GM12878 (cell line): ENCODE measurements around the gene SLC38A1. TPM values are rescaled to one million over a fixed set of nuclear protein-coding genes. Genes with fewer than 3 reads are reported as not detected.

Source experiments
- ATF7 ChIP-seq: fragments of 450-650 bp; IDR thresholded peaks from 2 replicates; pipeline ENCODE4 v1.6.1; 2016; ENCODE audit warnings: low read depth, mild to moderate bottlenecking
- CBX3 ChIP-seq: fragments of 200-600 bp; sonication (generic); IDR thresholded peaks from 2 replicates; pipeline ENCODE4 v1.6.1; 2016; ENCODE audit warnings: low read depth, borderline replicate concordance
- CEBPB ChIP-seq, 2 experiments: fragments of 150-350 bp in 1 of 2; IDR thresholded peaks; 2 replicates each; pipeline ENCODE4 v1.6.1; 2012 to 2014; ENCODE audit warnings: low read depth in 2 of 2, low read length in 2 of 2, borderline replicate concordance in 1 of 2, inconsistent platforms in 1 of 2
- CUX1 ChIP-seq: IDR thresholded peaks from 2 replicates; pipeline ENCODE4 v1.6.1; 2012; ENCODE audit warnings: improper control_type of control experiment, low read depth, low read length; ENCODE audit not compliant: insufficient replicate concordance
- EP300 ChIP-seq, 2 experiments: fragments of 150-350 bp in 1 of 2; IDR thresholded peaks; 2 replicates each; pipeline ENCODE4 v1.6.1; 2011 to 2012; ENCODE audit warnings: low read depth in 2 of 2, low read length in 2 of 2, borderline replicate concordance in 1 of 2, improper control_type of control experiment in 1 of 2, inconsistent platforms in 1 of 2; ENCODE audit not compliant: control insufficient read depth in 1 of 2
- GATAD2B ChIP-seq: fragments of 450-650 bp; conservative IDR thresholded peaks from 2 replicates; pipeline ENCODE4 v1.6.1; 2017; ENCODE audit warnings: low read depth, mild to moderate bottlenecking, moderate library complexity
- HDGF ChIP-seq: fragments of 450-650 bp; IDR thresholded peaks from 2 replicates; pipeline ENCODE4 v1.6.1; 2016; ENCODE audit warnings: antibody characterized with exemption
- HSF1 ChIP-seq: fragments of 150-350 bp; IDR thresholded peaks from 2 replicates; pipeline ENCODE4 v1.6.1; 2014; ENCODE audit warnings: mild to moderate bottlenecking, low read depth, low read length
- IRF3 ChIP-seq: fragments of 450-650 bp; IDR thresholded peaks from 2 replicates; pipeline ENCODE4 v1.6.1; 2014; ENCODE audit warnings: mild to moderate bottlenecking
- MEF2B ChIP-seq: fragments of 450-650 bp; IDR thresholded peaks from 2 replicates; pipeline ENCODE4 v1.6.1; 2018; ENCODE audit warnings: mild to moderate bottlenecking, moderate library complexity; ENCODE audit not compliant: partially characterized antibody, poor library complexity, severe bottlenecking
- NFIC ChIP-seq: IDR thresholded peaks from 2 replicates; pipeline ENCODE4 v1.6.1; 2012; ENCODE audit warnings: low read depth, mild to moderate bottlenecking, inconsistent platforms, low read length, moderate library complexity
- NFYA ChIP-seq: IDR thresholded peaks from 2 replicates; pipeline ENCODE4 v1.6.1; 2011; ENCODE audit warnings: low read depth, mild to moderate bottlenecking, low read length, improper control_type of control experiment, borderline replicate concordance
- PBX3 ChIP-seq: IDR thresholded peaks from 2 replicates; pipeline ENCODE4 v1.6.1; 2011; ENCODE audit warnings: mild to moderate bottlenecking, low read depth, low read length, moderate library complexity; ENCODE audit not compliant: insufficient replicate concordance
- RB1 ChIP-seq: fragments of 450-650 bp; formaldehyde crosslinking; IDR thresholded peaks from 2 replicates; pipeline ENCODE4 v1.6.1; 2017; ENCODE audit warnings: mild to moderate bottlenecking, borderline replicate concordance
- SMAD1 ChIP-seq: fragments of 450-650 bp; IDR thresholded peaks from 2 replicates; pipeline ENCODE4 v1.6.1; 2018; ENCODE audit warnings: mild to moderate bottlenecking, low read depth; ENCODE audit not compliant: partially characterized antibody
- TBL1XR1 ChIP-seq: IDR thresholded peaks from 2 replicates; pipeline ENCODE4 v1.6.1; 2012; ENCODE audit warnings: low read depth, low read length, improper control_type of control experiment
- TCF12 ChIP-seq: IDR thresholded peaks from 2 replicates; pipeline ENCODE4 v1.6.1; 2011; ENCODE audit warnings: low read depth, mild to moderate bottlenecking, low read length
- polyA plus RNA-seq, 11 experiments: library from polyadenylated mRNA; depleted of rRNA in 4 of 11; unstranded in 6 of 11; stranded (reverse) in 5 of 11; fragments of >200 nt; fragmentation: Nextera tagmentation in 4 of 11; fragmentation: Illumina TruSeq in 1 of 11; extraction: Ambion mirVana in 4 of 11; extraction: Trizol in 1 of 11; gene quantifications; 1 replicate in 1 of 11; 2 replicates in 10 of 11; pipeline versions ENCODE4 v1.2.1 to v1.2.3, GENCODE V29; 2011 to 2016; ENCODE audit warnings: inconsistent platforms in 2 of 11, missing spikeins in 2 of 11, low read depth in 1 of 11
- total RNA-seq, 4 experiments: library from RNA; depleted of rRNA in 3 of 4; stranded (reverse); fragments of >200 nt in 3 of 4; fragmentation: Illumina TruSeq in 1 of 4; extraction: Trizol in 1 of 4; gene quantifications; 2 replicates each; pipeline versions ENCODE4 v1.2.1 to v1.2.3, GENCODE V29; 2013 to 2021

The SLC38A1 gene
- total and polyA plus RNA-seq, 10 of the 15 experiments (the other 5 are each of a cell fraction or from before 2014, with no cell fraction given) = 38.1 to 191 (median 144) TPM

- TF ChIP-seq HSF1 = no peak
- peak; percentile 98 for TF ChIP-seq MEF2B
- TF ChIP-seq CEBPB (IDR thresholded peaks at IDR 0.05; ENCODE audit: borderline replicate concordance in 1 of 2, low read depth in 2 of 2, low read length in 2 of 2) = 0 out of 4 replicates have a peak, but pooled peaks of 1 of the 2 experiments have one; percentile 49
- no peak for TF ChIP-seq CBX3
- TF ChIP-seq TBL1XR1 = peak; percentile 54
- TF ChIP-seq PBX3 = peak; percentile 39
- TF ChIP-seq TCF12 = peak; percentile 73; the same call in 1 of the 2 replicates
- TF ChIP-seq SMAD1 = peak; percentile 65
- TF ChIP-seq IRF3 = 0 out of 2 replicates have a peak, but pooled peaks have one; percentile 25
- TF ChIP-seq RB1 = no peak
- peak; percentile 97 for TF ChIP-seq CUX1
- peak; percentile 82; the same call in 1 of the 2 replicates for TF ChIP-seq NFIC
- peak in 1 of 2 experiments; percentile 76; a peak in 2 of 4 replicates for TF ChIP-seq EP300 (IDR thresholded peaks at IDR 0.05; ENCODE audit: borderline replicate concordance in 1 of 2, control insufficient read depth in 1 of 2, low read depth in 2 of 2, low read length in 2 of 2)
- peak; percentile 61 for TF ChIP-seq ATF7
- TF ChIP-seq NFYA = no peak
- TF ChIP-seq HDGF = peak; percentile 85; the same call in 1 of the 2 replicates
- peak; percentile 99 for TF ChIP-seq GATAD2B
Observed at GRCh38 chr12:46174061-46174662, 94.7 kb downstream of the SLC38A1 start (continued).
